Measurements from ENCODE around the gene AMER3. TPM values are rescaled to one million over a fixed set of nuclear protein-coding genes. Genes with fewer than 3 reads are reported as not detected.

The AMER3 gene
- total RNA-seq, 1 donor from 2014 or later = not detected

DNA sequence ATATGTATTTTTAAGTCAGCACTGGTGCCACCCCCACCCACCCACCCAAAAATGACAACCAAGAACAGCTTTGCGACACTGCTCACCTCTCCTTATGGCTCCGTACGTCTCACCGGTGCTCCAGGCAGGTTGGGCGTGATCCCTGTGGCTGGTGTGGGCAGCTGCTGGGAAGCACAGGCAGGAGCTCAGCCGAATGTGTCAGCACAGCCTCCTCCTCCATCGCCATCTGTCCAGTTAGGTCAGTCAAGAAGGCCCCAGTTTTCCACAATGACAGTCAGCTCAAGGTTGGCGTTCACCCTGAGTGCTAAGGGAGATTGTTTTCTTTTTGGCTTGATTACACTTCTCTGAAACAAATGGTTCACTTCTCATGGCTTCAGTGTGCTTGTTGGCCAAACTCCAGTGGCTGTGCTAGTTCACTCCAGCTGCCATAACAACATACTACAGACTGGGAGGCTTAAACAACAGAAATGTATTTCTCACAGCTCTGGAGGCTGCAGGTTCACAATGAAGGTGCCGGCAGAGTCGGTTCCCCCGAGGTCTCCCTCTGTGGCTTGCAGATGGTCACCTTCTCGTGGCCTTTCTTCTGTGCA, 30.2 kb downstream of the AMER3 start:
- peak; percentile 27 for DNase-seq

DNA sequence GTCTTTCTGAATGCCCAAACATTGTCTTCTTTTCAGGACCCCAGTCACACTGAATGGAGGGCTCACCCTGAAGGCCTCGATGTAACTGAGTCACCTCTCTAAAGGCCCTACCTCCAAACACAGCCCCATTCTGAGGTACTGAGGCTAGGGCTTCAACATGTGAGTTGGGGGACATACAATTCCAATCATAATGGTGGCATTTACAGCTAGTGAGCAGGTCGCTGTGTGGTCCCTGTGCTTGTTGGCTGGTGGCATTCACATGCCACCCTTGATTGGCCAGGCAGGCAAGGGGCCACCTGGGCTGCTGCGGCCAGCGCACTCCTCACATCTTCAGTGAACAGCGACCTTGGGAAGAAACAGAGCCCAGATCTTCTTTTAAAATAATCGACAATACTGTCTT, 30.7 kb downstream of the AMER3 start:
- DNase-seq = no peak

DNA sequence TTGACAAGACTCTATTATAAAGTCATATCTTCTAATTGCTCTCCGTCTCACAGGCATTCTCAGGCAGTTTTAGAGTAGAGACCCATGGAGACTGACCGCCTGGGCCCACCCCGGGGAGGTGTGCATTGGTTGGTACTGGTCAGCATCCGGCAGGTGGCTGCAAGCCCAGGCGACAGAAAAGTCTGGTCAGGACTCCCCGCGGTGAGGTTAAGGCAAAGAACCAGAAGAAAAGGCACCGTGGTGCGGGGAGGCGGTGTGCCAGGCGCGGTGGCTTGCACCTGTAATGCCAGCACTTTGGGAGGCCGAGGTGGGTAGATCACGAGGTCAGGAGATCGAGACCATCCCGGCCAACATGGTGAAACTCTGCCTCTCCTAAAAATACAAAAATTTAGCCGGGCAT, 32.5 kb downstream of the AMER3 start:
- DNase-seq = no peak

DNA sequence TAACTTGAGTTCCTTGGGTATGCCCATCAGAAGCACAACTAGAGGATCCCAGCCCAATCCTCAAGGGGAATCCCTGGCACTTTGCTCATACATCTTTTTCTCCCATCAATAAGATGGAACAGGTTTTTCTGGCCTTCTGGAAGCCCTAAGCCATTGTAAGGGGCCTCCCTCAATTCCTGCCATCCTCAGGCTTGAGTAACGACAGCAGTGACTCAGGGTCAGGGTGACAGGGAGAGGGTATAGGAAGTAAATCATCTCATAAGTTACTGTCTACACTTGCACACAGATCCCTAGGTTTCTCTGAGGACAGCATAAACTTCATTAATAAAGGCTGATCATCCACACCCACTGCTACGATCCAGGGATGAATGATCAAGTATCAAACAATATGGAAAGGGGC, 35.0 kb downstream of the AMER3 start:
- no peak for DNase-seq

DNA sequence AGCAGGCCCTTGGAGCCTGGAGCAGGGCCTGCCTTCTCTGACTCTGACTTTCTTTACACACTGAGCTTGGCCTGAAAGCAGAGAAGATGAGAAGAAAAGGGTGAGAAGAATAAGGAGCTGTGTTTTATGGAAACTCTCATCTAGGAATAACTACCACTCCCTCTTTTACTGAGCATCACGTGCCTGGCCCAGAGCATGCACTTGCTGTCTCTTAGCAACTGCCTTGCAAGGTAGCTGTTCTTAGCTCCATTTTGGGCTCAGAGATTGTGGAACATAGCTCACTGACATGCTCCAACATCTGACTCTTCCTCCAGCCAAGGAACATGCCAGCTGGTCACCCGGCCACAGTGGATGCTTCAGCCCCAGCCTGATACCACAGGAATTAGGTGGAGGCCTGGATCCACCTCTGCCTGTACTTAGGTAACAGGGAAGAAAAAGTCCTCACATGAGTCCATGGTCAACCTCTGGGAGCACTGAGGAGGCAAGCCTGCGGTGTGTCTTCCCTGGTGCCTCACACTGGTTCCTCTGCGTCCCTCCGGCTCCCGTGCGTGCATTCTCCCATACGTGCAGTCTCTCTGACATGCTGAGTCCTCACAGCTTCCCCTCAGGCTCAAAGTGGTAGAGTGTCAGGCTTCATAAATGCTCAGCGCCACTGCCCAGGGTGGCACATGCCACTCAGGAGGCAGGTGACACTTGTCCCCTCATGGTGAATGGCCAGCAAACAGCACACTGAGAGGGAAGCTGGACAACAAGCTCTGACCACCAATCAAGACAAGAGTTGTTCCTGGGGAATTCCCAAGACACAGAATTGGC, 35.7 kb downstream of the AMER3 start:
- DNase-seq = no peak

DNA sequence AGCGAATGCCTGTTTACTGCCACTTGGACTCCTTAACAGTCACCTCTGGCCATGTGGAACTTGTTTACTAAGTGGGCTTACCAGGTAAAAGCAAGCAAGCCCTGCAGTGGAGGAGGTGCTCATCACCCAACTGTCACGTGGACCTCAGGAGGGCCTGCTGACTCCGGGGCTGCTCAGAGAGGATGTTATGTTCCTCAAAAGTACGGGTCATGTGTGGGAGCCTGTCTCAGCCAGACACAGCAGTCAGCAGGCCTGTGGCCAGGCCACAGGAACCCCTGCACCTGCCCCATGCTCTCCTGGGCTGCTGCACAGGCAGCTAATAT, 36.2 kb downstream of the AMER3 start:
- no peak for DNase-seq

DNA sequence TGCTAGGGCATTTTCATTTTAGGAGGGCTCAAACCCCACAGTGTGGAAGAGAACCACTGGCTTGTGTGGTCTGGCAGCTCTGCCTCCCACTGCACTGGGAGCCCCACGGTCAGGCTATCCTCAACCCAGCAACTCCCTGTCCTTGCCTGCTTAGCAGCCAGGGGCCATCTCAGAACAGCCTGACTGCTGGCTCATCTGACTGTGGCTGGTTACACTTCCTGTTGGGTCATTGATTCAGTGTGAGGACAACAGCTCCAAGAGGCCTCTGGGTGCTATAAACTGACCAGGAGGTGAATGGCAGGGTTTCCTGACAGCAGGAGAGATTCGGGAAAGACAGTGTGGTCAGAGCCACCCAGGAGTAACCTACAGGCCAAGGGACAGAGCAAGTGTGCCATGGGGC, 40.1 kb downstream of the AMER3 start:
- no peak for DNase-seq

DNA sequence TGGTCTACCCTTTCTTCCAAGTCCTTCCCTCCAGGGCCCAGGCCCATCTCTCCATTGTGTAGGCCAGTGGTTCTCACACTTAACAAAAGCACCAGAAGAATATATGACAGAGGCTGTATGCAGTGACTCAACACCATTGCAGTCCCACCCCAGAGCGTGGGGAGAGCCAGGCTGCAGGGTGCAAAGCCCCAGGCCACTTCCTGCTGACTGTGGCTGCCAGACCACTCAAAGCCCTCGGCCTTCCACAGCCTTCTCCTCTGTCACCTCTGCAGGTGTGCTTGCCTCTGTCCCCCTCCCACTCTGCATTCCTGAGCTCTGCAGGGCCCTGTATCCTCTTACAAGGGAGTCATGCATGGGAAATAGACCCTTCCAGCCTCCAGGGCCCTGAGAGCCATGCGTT, 41.0 kb downstream of the AMER3 start:
- DNase-seq = no peak

DNA sequence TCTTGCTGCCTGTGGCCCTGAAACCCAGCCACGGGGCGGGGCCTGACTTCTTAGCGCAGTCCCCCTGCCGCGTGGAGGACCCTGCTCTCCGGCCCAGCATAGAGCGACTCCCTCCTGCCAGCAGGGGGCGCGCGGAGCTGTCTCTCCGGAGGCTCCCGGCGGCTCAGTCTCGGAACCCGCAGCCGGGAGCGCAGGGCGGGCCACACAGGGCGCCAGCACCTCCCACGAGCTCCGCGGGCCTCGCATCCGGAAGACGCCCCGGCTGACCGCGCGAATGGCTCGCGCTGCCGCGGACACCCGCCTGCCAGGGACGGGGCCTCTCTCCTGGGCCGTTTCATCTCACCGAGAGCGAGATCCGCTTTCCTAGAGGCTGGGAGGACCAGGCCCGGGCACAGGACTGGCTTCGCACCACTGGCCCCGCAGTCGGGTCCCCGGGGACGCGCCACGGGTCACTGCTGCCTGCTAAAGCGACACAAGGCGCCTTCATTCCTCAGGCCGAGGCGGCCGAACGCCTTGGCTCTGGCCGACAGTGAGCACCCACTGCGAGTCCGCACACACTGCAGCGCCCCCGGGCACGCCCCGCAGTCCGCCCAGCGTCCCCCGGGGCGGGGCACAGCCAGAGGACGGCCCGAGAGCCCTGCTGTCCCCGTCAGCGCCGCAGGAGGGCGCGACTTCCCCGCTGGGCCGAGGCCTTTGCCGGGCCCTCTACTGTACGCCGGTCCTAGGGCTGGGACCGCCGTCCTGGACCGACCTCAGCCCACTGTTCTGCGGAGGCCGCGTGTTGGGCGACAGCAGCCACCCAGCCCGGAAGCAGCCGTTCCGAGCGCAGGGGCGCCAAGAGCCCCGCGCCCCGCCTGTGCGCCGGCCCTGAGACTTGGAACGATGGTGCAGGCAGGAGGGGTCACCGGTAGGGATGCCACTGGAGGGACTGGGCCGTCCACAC, 42.4 kb downstream of the AMER3 start:
- DNase-seq = peak; percentile 96

DNA sequence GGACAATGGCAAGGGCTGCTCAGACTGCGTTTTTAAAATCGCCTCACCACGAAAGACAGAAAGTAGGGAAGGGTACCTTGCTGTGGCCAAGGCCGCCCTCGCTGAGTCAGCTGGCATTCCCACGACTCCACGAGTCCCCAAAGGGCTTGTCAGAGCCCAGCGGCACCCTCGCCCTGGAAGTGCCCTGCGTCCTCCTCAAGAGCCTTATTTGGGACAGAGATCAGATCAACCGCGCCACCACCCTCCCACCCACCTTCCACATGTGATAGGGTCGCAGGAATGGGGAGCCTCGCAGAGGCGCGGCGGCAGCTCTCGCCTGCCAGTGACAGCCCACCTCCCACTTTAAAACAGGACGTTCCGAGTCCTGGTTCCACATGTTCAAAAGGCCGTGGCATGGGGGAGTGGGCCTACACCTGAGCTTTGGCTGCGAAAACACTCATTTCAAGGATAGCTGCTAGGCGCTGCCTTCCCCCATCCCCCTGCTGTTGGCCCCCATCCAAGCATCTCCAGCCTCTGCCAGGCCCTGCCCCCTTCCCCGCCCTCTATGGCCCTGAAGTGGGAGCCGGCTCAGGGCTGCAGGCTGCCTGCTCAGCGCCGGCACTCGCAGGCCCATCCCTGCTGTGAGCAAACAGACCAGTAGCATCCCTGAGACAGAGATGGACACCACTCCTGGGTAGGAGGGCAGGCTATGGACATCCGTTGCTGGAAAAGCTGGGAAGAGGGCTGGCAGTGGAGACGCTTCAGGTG, 43.3 kb downstream of the AMER3 start:
- peak; percentile 74 for DNase-seq

DNA sequence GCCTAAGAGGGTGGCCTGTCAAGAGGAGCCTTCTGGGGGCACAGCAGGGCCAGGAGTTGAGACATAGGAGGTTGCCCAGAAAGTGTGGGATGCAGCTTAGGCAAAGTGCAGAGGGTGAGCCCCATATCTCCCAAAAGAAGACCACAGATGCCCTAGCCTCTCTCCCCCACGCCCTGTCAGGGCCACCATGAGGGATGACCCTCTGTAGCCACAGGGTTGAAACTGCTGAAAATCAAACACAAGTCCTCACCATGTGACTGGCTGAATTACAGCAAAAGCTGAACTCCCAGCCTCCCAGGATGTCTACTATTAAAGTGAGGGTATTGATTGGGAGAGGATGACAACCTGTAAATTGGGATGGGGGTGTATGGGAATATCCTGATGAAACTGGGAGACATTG, 44.0 kb downstream of the AMER3 start:
- DNase-seq = no peak

DNA sequence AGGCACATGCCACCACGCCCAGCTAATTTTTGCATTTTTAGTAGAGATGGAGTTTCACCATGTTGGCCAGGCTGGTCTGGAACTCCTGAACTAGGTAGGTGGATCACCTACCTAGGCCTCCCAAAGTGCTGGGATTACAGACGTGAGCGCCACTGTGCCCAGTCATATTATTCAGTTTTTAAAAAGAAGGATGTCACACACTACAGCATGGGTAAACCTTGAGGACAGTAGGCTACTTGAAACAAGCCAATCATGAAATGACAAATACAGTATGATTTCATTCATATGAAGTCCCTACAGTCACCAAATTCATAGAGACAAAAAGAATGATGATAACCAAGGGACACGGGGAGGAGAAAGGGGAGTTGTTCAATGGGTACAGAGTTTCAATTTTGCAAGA, 50.3 kb downstream of the AMER3 start:
- no peak for DNase-seq

DNA sequence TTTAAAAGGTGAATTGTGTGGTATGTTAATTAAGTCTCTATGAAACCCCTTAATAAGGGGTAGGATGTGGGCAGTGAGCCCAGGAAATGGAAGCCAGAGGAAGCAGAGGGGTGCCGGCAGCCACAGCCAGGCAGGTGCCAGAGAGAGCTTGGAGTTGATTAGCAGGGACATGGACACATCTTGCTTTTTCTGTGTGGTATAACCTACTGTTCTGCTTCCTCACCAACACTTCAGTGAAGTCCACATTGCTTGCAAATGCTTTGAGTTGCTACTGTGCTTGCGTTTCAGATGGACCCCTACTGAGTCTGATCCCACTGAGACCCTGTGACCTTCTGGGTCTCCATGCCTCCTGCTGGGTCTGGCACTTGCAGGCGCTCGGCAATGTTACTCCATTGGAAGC, 51.0 kb downstream of the AMER3 start:
- no peak for DNase-seq

DNA sequence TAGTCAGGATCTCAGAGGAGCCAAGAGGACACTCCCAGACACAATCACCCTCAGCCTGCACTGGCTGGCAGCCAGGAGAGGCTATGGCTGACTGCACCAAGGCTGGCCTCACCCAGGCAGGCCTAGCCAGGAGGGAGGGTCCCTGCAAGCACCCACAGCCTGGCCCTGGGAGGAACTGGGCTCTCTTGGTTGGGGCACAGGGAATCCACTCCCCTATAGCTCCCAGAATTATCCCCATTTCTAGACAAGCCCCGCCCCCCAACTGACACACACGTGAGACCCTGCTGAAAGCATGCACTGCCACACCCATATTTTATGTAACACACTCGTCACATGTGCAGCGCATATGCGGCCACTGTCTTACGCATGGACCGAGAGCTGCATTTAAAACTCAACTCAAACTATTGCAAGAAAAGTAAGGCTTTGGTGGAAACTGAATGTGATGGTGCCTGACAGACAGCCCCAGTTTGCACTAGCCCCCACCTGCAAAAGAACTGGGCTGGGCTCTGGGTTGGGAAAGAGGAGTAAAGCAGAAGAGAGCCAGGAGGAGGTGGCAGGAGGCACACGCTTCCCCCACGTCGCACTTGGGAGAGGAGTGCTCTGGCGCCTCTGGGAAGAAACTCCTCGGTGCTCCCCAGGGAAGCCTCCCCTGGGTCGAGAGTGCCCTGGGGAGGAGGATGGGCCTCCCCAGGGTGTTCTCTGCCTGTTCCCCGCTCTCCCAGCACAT, 52.5 kb downstream of the AMER3 start:
- DNase-seq = peak; percentile 67

DNA sequence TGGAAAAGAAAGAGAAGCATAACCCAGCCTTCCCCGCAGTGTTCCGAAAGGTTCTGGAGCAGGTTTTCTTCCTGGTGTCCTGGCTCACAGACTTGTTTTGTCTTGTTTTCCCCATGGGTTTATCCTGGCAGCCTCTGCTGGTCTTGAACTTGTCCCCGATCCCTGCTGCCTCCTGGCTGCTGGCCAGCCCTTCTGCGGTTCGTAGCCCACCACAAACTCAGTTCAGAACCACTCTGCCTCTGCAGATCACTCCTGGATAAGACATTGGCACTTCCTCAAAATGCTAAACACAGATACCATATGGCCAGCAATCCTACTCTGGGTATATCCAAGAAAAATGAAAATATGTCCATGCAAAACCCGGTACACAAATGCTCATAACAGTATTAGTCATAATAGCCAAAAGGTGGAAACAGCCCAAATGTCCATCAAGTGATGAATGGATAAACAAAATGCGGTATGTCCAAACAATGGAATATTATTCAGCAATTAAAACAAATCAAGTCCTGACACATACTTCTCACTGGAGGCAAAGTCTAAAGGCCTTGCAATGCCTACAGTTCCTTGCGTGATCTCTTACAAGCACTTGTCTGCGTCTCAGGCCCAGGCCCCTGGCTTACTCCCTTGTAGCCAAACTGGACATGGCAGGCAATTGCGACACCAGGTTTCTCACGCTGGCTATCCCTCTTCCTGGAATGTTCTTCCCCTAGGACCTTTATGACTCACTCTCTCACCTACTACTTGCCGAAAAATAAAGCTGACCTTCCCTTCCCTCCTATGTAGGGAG, 53.3 kb downstream of the AMER3 start:
- DNase-seq = no peak

DNA sequence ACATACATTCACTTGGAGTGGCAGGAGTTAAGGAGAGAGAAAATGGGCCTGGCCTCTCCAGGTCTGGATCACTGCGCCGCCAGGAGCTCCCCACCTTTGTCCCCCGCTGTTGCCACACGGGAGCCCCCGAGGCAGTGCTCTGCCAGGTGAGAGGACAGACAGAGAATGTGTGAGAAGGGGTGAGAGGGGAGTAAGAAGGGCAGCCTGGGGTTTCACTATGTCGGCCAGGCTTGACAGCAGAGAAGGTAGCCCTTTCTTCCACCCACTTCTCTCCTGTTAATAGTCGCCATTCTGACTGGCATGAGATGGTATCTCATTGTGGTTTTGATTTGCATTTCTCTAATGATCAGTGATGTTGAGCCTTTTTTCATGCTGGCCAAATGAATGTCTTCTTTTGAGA, 55.1 kb downstream of the AMER3 start:
- no peak for DNase-seq

DNA sequence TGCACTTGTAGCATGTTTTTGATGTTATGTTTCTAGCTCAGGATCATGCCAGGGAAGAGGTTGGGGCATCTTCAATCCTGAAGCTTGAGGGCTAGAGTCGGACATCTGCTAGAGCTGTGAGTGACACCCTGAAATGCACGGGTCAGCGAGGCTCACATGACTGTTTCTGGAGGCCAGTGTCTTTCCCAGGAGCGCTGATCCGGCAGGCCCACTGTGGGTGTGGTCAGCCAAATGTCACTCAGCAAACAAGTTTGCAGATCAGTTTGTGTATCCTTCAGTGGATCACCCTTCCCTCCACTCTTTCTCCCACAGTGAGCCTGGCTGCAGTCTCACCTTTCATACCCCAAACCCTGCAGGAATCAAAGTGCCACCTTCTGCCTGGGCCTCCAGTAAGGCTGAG, 58.4 kb downstream of the AMER3 start:
- no peak for DNase-seq

DNA sequence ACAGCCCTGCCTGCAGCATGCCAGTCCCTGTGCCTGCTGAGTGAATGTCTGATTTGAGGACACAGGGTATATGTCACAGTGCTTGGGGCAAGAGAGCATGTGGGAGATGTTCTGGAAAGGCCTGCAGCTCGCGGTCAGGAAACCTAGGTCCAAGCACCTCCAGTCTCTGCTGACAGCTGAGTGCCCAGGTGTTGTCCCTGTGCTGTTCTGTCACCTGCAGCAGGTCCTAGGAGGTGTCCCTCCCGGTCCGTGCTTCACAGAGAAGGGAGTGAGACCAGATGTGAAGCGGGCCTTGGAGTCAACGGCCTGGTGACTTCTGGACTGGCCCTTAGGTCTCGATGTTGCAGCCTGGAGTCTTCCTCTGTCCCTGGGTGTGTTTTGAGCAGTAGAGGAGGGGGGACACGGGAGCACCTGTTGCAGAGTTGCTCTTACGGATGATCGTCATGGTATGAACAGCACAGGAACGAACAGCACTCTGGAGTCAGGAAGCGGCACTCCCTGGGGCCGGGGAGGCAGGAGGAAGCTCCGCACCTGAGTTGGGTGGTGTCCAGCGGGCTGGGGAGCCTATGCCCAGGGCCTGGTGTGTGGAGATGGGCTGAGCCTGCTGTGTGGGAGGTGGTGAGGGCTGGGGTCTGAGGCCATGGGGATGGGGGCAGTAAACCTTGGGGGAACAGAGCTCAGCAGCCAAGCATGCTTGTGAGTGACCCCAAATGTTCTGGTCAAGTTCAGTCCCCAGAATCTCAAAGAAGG, 59.8 kb downstream of the AMER3 start:
- DNase-seq = no peak

All from tongue (tissue), 2 donors.